ENCODE results near the gene HMGB1. TPM values are rescaled to one million over a fixed set of nuclear protein-coding genes. Genes with fewer than 3 reads are reported as not detected.

Gene HMGB1
- total and polyA plus RNA-seq, 2 donors (not counting 1 experiment from before 2014, with no cell fraction given): 79.2 to 529 TPM

GRCh38 chr13:30496147-30496546, 30.4 kb upstream of the HMGB1 start:
- H3K4me1 Mint-ChIP-seq: no peaks in the 10 kb centered on the region
- no peak overlapping the region for H2AFZ ChIP-seq (ENCODE audit: insufficient read depth, low read depth, low read length, poor library complexity, severe bottlenecking)
- H3K79me2 ChIP-seq (ENCODE audit: control insufficient read depth, insufficient read depth, low read length): no peaks in the 10 kb centered on the region
- DNase-seq (no peak), ATAC-seq (ENCODE audit: low read depth) (no peak)
- TF ChIP-seq CTCF (IDR thresholded peaks at IDR 0.05) (no peak), EZH2 (IDR thresholded peaks at IDR 0.05; ENCODE audit: borderline replicate concordance, insufficient read depth, low read depth, low read length, poor library complexity, severe bottlenecking) (no peak)
- CTCF ChIA-PET: no interaction called here
- H3K4me1 ChIP-seq (ENCODE audit: control insufficient read depth in 2 of 2, insufficient read depth in 2 of 2, low read length in 2 of 2): no peaks in the 10 kb centered on the region
- POLR2A ChIA-PET: no interaction called here
- no peak overlapping the region for H3K4me3 Mint-ChIP-seq
- no peaks in the 10 kb centered on the region for H3K27me3 ChIP-seq (replicated peaks in 1 of 4; ENCODE audit: control extremely low read depth in 1 of 4, control insufficient read depth in 3 of 4, insufficient read depth in 4 of 4, low read length in 3 of 4)
- no peaks in the 10 kb centered on the region for H4K20me1 ChIP-seq (ENCODE audit: control insufficient read depth, insufficient read depth, low read length, poor library complexity, severe bottlenecking)
- H3K27ac ChIP-seq (ENCODE audit: low read length in 2 of 2): no peak overlapping the region
- H3K27ac Mint-ChIP-seq: no peak overlapping the region
- H3K4me2 ChIP-seq (replicated peaks; ENCODE audit: low read depth, low read length, poor library complexity, severe bottlenecking): no peak overlapping the region
- no peak overlapping the region for H3K9ac ChIP-seq (ENCODE audit: low read length)
- no peaks in the 10 kb centered on the region for H3K36me3 ChIP-seq (replicated peaks in 1 of 2; ENCODE audit: control extremely low read depth in 1 of 2, control insufficient read depth in 1 of 2, extremely low read depth in 1 of 2, insufficient read depth in 2 of 2, low read length in 1 of 2)
- H3K27me3 Mint-ChIP-seq: no peaks in the 10 kb centered on the region
- H3K9me3 Mint-ChIP-seq (ENCODE audit: insufficient read depth): no peaks in the 10 kb centered on the region
- no CpG with 5 or more reads among the region's 2 CpGs for WGBS (ENCODE audit: insufficient coverage)
- H3K9me3 ChIP-seq (ENCODE audit: control extremely low read depth in 1 of 3, control insufficient read depth in 2 of 3, insufficient read depth in 1 of 3, low read length in 2 of 3): no peaks in the 10 kb centered on the region
- intact Hi-C loops (cut with micrococcal nuclease): no loop called here
- H3K4me3 ChIP-seq (ENCODE audit: control extremely low read depth in 1 of 5, extremely low read depth in 1 of 5, insufficient read depth in 1 of 5, low read depth in 2 of 5, low read length in 4 of 5): no peak overlapping the region

DNA sequence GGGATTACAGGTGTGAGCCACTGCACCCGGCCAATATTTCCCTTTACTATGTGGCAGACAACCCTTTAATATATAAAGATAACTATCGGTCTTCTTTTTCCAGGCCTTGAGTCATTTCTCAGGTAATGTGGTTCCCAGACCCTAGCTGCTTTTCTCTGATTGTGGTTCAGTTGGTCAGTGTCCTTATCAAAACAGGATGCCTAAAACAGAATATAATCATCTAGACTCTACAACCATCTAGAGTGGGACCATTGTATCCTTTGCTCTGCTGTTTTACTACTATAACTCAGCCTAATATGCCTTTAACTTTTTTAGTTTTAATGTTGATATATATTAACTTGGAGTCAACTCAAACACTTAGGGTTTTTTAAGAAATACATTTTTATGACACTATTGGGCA, 30.0 kb upstream of the HMGB1 start:
- Histone ChIP-seq H3K4me2 (replicated peaks; ENCODE audit: low read depth, low read length, poor library complexity, severe bottlenecking) (no peak overlapping the region), H3K79me2 (ENCODE audit: control insufficient read depth, insufficient read depth, low read length) (no peaks in the 10 kb centered on the region), H3K27me3 (replicated peaks in 1 of 4; ENCODE audit: control extremely low read depth in 1 of 4, control insufficient read depth in 3 of 4, insufficient read depth in 4 of 4, low read length in 3 of 4) (no peaks in the 10 kb centered on the region), H3K9me3 (ENCODE audit: control extremely low read depth in 1 of 3, control insufficient read depth in 2 of 3, insufficient read depth in 1 of 3, low read length in 2 of 3) (no peaks in the 10 kb centered on the region), H3K4me1 (ENCODE audit: control insufficient read depth in 2 of 2, insufficient read depth in 2 of 2, low read length in 2 of 2) (no peaks in the 10 kb centered on the region), H3K9ac (ENCODE audit: low read length) (no peak overlapping the region), H2AFZ (ENCODE audit: insufficient read depth, low read depth, low read length, poor library complexity, severe bottlenecking) (no peak overlapping the region), H3K36me3 (replicated peaks in 1 of 2; ENCODE audit: control extremely low read depth in 1 of 2, control insufficient read depth in 1 of 2, extremely low read depth in 1 of 2, insufficient read depth in 2 of 2, low read length in 1 of 2) (no peaks in the 10 kb centered on the region), H3K4me3 (ENCODE audit: control extremely low read depth in 1 of 5, extremely low read depth in 1 of 5, insufficient read depth in 1 of 5, low read depth in 2 of 5, low read length in 4 of 5) (no peak overlapping the region), H4K20me1 (ENCODE audit: control insufficient read depth, insufficient read depth, low read length, poor library complexity, severe bottlenecking) (no peaks in the 10 kb centered on the region), H3K27ac (ENCODE audit: low read length in 2 of 2) (no peak overlapping the region)
- intact Hi-C loops (cut with micrococcal nuclease): no loop called here
- TF ChIP-seq EZH2 (IDR thresholded peaks at IDR 0.05; ENCODE audit: borderline replicate concordance, insufficient read depth, low read depth, low read length, poor library complexity, severe bottlenecking) (no peak), CTCF (IDR thresholded peaks at IDR 0.05) (no peak)
- Mint-ChIP-seq H3K27me3 (no peaks in the 10 kb centered on the region), H3K9me3 (ENCODE audit: insufficient read depth) (no peaks in the 10 kb centered on the region), H3K4me3 (no peak overlapping the region), H3K27ac (no peak overlapping the region), H3K4me1 (no peaks in the 10 kb centered on the region)
- ATAC-seq (ENCODE audit: low read depth) (no peak), DNase-seq (no peak)
- WGBS (ENCODE audit: insufficient coverage): no CpG with 5 or more reads among the region's 2 CpGs
- ChIA-PET CTCF (no interaction called here), POLR2A (no interaction called here)
